HG02588 (cell line): ENCODE data around the gene C5orf63.
A peak's percentile ranks its signal among the peaks of the same experiment; 100 is the strongest.
"Not testable (repeated sequence)": the region's sequence is repeated elsewhere in the genome, so short reads cannot be mapped to it uniquely, and the experiment has no call there.

ENCODE experiments used
- ATAC-seq: cut with Tn5 transposase; IDR thresholded peaks from one replicate; pipeline ENCODE4 v1.9.1; 2021; ENCODE audit warnings: mild to moderate bottlenecking, moderate library complexity; ENCODE audit not compliant: unreplicated experiment

C5orf63 gene

GRCh38 chr5:127038550-127038949, 34.8 kb downstream of the C5orf63 start:
- ATAC-seq = no peak

DNA sequence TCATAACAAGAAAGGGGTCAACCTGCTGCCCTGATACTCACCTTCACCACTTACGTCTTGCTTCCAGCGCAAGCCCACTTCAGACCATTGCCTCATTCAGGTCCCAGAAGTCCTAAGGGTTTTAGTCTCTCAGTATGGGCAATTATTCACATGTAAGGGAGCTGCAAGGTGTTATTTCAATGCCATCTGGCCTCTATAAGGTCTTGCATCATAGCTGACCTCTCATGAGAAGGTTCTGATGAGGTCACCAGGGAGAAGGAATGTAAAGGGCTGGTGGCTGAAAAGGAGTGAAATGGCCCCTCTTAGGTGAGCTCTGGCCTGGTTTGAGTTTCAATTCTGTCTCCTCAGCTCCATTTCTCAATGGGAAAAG, 41.5 kb downstream of the C5orf63 start:
- no peak for ATAC-seq

DNA sequence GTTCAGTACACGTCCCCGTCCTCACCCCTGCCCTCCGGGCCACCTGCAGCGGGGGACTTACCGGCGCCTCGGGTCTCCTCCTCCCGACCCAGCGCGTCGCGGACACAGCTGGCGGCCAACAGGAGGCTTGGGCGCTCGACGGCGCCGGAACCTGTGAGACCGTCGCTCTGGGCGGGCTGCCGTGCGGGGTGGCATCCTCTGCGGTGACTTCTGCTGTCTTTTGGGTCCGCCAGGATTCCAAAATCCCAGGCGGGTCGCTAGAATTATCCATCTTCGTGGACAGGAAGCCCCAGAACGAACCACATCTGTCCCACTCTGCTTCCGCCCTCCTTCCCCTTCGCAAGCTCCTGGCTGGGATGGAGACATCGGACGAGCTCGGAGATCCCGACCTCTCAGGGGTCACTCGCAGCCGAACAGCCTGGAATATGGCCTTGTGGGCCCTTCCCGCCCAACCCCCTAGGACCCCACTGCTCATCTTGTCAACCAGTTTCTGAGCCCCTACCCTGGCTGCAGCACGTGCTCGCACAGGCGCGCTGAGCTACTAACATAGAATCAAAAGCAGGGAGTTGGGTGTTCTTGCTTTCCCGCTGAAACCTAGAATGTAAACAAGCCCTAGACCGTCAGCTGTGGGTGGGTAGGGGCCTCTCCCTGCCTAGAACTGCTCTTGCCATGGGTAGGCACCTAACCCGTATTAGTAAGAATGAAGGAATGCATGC, 42.0 kb downstream of the C5orf63 start:
- ATAC-seq = peak; percentile 13

- ATAC-seq = peak; percentile 96
Observed at GRCh38 chr5:127030259-127031146, 42.8 kb downstream of the C5orf63 start, which contains the start of gene MARCHF3. Gene MARCHF3 (minus strand): TSS chr5:127030558. CDS start chr5:126918171, 112,387 bp downstream.

- ATAC-seq = peak; percentile 11
Observed at GRCh38 chr5:127029581-127030258, 43.6 kb downstream of the C5orf63 start.

- ATAC-seq = no peak
Observed at GRCh38 chr5:127028822-127029457, 44.4 kb downstream of the C5orf63 start.

DNA sequence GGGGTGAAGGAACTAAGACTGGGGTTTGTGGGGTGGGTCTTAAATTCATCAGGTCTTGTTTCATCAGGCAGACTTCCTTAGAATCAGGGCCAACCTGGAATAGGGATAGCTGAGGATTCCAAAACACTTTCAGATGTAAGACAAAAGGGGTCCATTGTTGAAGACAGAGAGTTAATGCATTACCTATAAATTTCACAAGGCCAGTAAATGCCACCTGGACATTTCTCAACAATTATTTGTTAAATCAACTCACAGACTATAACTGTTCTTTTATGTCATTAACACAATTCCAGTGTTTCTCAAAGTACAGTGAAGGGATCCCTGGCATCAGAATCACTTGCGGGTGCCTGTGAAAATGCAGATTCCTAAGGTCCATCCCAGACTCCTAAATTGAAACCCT, 45.8 kb downstream of the C5orf63 start:
- no peak for ATAC-seq

DNA sequence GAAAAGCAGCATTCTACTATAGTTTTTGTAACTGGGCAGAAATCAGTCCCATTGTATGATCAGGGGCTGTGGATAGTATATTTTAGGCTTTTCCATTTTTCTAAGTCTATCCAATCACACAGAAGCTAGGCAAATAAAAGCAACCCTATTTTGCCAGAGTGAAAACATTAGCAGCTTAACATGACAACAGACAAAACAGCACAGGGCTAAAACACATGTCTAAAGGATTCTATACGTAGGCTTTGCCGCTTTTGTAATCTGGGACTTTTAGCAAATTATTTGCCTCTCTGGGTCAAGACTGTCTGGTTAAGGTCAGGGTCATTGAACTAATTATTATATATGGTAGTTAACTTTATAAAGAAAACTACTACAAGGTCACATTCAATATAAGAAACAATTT, 47.1 kb downstream of the C5orf63 start:
- no peak for ATAC-seq

- ATAC-seq = no peak
Observed at GRCh38 chr5:127025467-127025866, 47.8 kb downstream of the C5orf63 start.

DNA sequence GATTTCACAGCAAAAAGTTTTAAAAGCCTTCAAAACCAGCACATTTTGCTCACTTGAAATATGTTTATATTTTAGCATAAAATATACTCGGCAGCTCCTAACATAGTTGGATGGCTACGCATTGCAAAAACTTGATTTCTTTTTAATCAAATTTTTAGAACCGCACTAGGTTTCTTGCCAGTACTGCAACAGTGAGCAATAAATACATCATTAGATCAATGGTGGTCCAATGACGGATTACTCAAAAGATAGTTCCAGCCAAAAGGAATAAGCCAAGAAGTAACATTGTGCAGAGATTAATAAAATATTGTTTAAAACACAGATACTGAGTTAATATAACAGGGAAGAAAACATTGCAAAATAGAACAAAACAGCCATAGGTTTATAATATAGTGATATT, 48.5 kb downstream of the C5orf63 start:
- no peak for ATAC-seq

DNA sequence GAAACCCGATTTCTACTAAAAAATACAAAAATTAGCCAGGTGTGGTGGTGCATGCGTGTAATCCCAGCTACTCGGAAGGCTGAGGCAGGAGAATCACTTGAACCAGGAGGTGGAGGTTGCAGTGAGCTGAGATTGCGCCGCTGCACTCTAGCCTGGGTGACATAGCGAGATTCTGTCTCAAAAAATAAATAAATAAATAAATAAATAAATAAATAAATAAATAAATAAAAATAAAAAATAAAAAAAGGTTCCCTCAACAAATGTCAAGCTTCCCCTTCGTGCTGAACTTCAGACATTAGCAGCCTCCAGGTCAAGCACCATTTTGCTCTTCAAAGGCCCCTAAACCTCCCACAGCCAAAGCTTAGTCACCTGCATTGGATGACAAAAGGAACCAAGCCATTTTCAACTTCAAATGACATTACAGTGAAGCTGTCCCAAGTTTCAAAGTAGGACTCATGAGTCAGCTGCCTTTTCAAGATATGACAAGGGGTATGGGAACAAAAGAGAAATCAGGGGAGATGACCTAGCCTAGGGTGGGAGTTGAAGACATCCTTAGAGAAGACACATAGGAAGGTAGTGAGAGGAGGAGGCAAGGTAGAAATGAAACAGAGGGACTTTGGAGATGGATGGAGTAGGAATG, 49.6 kb downstream of the C5orf63 start:
- not testable (repeated sequence) for ATAC-seq

DNA sequence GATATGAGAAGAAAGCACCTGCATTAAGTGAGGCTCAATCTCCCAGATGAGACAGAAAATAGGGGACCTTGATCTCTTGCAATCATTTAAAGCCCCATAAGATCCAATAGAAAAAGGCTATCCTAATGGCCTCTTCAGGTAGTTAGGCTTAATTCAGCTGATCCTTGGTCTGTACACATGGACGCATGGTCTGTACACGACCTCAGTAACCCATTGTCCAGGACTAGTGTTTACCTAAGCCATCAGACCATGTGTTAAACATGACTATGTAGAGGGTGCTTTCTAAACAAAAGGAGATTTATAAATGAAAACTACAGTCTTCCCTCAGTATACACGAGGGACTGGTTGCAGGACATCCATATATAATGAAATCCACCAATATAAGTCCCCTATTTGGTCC, 50.5 kb downstream of the C5orf63 start:
- ATAC-seq = no peak

DNA sequence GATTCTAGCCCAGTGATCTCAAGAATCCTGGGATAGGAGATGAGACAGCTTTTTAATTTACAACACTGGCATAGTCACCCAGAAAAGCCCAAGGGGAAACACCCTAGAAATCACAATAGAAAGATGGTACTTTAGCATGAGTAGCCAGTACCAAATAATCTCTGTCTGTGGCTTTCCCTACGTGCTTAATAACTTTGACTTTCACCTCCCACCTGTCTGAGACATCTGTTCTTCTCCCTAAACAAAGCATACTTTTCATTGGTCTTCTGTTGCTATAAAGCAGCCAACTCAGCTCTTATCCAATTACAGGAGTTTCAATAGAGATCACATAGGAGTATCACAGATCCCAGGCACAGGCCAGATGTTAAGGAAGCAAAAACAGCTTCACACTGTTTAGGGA, 53.4 kb downstream of the C5orf63 start:
- ATAC-seq = no peak

GRCh38 chr5:127016722-127017121, 56.6 kb downstream of the C5orf63 start:
- ATAC-seq = not testable (repeated sequence)

DNA sequence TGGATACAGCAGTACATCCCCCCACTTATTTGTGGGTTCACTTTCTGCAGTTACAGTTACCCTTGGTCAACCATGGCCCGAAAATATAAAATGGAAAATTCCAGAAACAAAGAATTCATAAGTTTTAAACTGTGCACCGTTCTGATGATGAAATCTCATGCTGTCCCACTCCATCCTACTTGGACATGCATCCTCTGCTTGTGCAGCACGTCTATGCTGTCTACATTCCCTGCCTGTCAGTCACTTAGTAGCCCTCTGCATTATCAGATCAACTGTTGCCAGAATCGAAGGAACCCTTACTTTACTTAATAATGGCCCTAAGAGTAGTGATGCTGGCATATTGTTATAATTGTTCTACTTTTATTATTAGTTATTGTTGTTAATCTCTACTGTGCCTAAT, 57.6 kb downstream of the C5orf63 start:
- no peak for ATAC-seq

DNA sequence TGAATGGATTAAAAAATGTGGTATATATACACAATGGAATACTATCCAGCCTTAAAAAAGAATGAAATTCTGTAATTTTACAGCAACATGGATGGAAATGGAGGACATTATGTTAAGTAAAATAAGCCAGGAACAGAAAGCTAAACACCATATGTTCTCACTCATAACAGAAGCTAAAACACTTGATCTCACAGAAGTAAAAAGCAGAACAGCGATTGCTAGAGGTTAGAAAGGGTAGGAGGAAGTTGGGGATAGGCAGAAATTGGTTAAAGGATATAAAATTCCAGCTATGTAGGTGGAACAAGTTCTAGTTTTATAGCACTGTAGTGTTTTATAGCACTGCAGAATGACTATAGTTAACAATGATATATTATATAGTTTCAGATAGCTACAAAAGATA, 58.7 kb downstream of the C5orf63 start:
- ATAC-seq = peak; percentile 37

GRCh38 chr5:127013407-127013806, 59.9 kb downstream of the C5orf63 start:
- ATAC-seq = no peak

DNA sequence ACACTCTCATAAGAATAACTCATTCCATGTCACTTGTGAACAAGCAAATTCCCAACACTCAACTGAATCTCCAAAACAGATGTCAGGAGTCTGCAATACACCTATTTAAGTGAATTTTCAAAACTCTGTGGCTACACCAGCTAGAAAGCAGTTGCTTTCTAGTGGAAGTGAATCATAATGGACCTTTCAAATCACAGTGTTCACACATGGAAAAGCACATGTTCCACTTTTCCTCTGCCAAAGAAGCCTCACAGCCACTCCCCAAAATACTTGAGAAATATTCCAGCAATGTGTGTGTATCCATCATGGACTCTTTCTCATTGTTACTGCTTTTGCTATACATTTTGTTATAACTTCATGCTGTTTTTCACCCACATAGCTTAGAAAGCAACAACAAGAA, 60.4 kb downstream of the C5orf63 start:
- ATAC-seq = no peak

DNA sequence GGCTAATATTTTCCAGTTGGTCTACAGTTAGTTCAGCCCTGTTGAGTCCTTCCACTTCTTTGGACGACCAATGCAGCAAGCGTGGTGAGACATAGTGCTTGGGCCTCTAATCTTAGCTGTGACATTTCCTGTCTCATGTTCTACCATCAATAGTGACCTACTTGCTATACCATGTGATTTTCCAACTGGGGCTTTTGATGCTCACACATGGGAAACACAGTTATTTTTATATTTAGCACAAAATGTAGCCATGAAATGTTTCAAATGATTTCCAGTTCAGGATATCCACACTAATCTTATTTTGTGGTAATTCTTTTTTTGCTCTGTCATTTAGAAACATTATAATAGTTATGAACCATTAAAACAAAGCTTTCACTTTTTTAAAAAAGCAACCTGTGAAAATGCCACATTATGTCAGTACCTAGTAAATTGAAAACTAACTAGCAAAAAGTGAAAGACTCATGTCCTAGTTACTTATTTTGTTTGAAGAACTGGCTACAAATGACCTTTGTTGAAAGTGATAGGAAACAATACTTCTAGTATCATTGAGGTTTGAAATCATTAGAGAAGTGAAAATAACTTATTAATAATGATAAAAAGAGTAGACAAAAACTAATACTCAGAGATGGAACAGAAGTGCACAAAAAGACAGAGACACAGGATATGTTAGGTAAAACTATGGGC, 61.2 kb downstream of the C5orf63 start:
- ATAC-seq = peak; percentile 69

- ATAC-seq = no peak
Observed at GRCh38 chr5:127011153-127011552, 62.1 kb downstream of the C5orf63 start.
